ENCODE data around the gene LRG1. TPM values are rescaled to one million over a fixed set of nuclear protein-coding genes. Genes with fewer than 3 reads are reported as not detected.

LRG1 gene
- not detected in 2 replicates for total RNA-seq

DNA sequence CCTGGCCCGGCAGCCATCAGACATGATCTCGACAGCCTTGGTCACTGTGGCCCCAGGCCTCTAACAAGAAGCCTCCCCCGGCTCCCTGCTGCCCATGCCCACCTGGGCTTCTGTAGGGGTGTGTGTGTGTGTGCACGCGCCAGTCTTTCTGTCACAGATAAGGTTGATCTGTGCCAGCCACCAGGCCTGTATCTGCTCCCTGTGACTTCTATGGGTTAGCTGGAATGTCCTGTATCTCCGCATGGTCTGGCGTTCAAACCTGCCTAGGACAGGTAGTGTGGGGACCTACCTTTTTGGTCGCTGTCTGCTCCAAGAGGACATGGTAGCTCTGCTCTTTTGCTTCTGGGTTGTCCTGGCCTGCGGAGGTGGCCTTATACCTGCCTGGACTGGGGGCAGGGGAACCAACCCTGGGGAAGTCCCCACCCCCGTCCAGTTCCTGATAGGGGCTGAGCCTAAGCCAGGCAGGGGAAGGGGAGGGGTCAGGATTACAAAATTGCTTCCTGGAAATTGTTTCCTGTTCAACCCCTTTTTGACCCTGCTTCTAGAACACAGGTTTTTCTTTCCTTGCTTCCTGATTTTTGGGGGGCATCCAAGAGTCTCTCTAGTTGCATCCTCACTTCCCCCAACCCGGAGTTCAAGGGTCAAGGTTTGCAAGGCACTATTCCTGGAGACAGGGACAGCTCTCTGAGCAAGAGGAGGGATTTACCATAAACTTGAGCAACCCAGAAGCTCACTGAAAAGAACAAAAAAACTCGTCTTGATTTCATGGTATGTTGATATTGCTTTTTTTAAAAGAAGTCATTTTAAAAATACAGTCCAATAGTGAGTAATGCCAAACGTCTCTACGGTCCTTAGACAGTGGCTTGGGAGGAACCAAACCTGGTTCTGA is at the start of gene LRG1:
LRG1 (minus strand) TSS at position 344 of the 889 bp plus-strand sequence; CDS start at position 321, 23 bp downstream.

DNA sequence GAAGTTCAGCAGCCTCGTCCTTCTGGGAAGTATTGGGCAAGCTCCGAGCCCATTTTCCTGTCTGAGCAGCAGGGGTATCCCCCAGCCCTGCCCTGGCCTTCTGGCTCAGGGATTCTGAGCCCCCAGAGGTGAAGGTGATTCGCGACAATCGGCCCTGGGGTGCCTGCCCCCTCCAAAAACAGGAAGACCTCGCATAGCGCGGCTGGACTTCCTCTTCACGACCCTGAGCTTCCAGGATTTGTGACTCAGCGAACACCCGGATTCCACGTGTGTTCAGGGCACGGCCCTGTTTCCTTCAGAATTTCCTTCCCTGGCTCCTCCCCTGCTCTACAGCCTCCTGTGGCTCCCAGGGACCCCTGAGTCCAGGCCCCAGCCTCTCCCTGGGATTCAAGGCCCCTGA is 19.7 kb upstream of the LRG1 start, which contains the start of gene SEMA6B:
SEMA6B (minus strand) TSS at position 116 of the 400 bp plus-strand sequence. CDS start 1,227 bp downstream, outside the sequence.

DNA sequence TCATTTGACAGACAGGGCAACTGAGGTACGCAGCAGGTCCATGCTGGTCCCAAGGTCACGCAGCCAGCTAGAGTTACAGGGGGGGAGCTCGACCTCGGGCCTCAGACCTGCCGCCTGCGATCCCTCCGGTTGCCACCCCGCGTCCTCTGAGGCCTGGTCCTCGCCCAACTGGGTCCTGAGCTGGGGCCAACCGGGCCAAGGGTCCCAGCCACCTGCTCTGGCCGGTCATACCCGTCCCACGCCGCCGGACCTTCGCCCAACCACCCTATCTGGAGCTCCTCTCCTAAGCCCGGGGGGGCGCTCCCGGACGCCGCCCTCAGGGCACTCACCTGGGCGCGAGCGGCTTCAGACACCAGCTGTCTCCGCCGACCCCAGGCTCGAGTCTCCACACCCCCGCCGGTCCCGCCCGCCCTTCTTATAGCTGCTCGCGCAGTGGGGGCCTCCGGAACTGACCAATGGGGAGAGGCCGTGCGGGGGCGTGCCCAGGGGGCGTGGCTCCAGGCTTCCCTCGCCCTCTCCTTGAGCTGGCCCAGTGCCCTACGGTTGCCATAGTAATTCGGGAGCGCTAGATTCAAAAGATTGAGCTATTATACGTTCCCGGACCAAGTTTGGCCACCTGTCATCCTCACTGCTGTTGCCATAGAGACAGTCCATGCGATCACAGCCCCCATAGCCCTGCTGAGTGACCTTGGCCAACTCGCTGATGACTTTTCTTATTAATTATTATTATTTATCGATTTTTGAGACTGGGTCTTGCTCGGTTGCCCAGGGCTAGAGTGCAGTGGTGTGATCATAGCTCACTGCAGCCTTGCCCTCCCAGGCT is 4.8 kb downstream of the LRG1 start, which contains the start of gene PLIN5:
PLIN5 (minus strand) TSS at position 389 of the 823 bp plus-strand sequence. CDS start 1,150 bp downstream, outside the sequence.

GRCh38 chr19:4518345-4519171 is 21.3 kb downstream of the LRG1 start, which contains the start of gene PLIN4:
Gene PLIN4 (minus strand): TSS chr19:4518486. CDS start chr19:4518272, 214 bp downstream.

Other genes starting within 250 kb of the LRG1 start
- gene TMIGD2, start 237.6 kb downstream of the LRG1 start, total RNA-seq = not detected in 2 replicates
- gene FSD1, start 235.4 kb downstream of the LRG1 start, total RNA-seq = 1.1 and 1.4 TPM in 2 replicates
- gene STAP2, start 201.2 kb downstream of the LRG1 start, total RNA-seq = 2.4 and 3.9 TPM in 2 replicates
- 7.4 and 7.7 TPM in 2 replicates for gene MPND, start 196.5 kb downstream of the LRG1 start, total RNA-seq
- 64.1 and 73.3 TPM in 2 replicates for gene SH3GL1, start 139.5 kb downstream of the LRG1 start, total RNA-seq
- gene CHAF1A, start 137.4 kb downstream of the LRG1 start, total RNA-seq = 5.4 and 6.8 TPM in 2 replicates
- gene UBXN6, start 82.2 kb downstream of the LRG1 start, total RNA-seq = 106 and 111 TPM in 2 replicates
- gene HDGFL2, start 67.7 kb downstream of the LRG1 start, total RNA-seq = 35.4 and 41.7 TPM in 2 replicates
- gene PLIN4, start 21.6 kb downstream of the LRG1 start, total RNA-seq = 0.11 and 0.13 TPM in 2 replicates
- gene PLIN5, start 4.8 kb downstream of the LRG1 start, total RNA-seq = not detected in 2 replicates
- 0.43 and 1.7 TPM in 2 replicates for gene SEMA6B, start 19.6 kb upstream of the LRG1 start, total RNA-seq
- gene TNFAIP8L1, start 99.5 kb upstream of the LRG1 start, total RNA-seq = 1.6 and 1.8 TPM in 2 replicates
- 133 and 176 TPM in 2 replicates for gene MYDGF, start 130.3 kb upstream of the LRG1 start, total RNA-seq
- 31.2 and 42.4 TPM in 2 replicates for gene DPP9, start 183.8 kb upstream of the LRG1 start, total RNA-seq

Data from articular chondrocyte of knee joint (primary cell).